H1 (cell line): Measurements from ENCODE around the gene ZNF219. TPM values are rescaled to one million over a fixed set of nuclear protein-coding genes. Genes with fewer than 3 reads are reported as not detected.

Experiments
- BACH1 ChIP-seq: IDR thresholded peaks from 2 replicates; pipeline ENCODE4 v1.6.1; 2012; ENCODE audit warnings: low read length, improper control_type of control experiment
- BRCA1 ChIP-seq: IDR thresholded peaks from 2 replicates; pipeline ENCODE4 v1.6.1; 2012; ENCODE audit warnings: low read depth, low read length, improper control_type of control experiment
- CHD7 ChIP-seq: fragments of 300-600 bp; sonication (generic); IDR thresholded peaks from 2 replicates; pipeline ENCODE4 v1.7.1; 2012; ENCODE audit warnings: low read length, moderate library complexity, mild to moderate bottlenecking, inconsistent platforms; ENCODE audit not compliant: insufficient replicate concordance
- HDAC6 ChIP-seq: IDR thresholded peaks from one replicate; pipeline ENCODE4 v1.7.1; 2012; ENCODE audit warnings: low read depth, mild to moderate bottlenecking, inconsistent platforms, low read length, moderate library complexity
- JUN ChIP-seq: IDR thresholded peaks from 2 replicates; pipeline ENCODE4 v1.6.1; 2011; ENCODE audit warnings: low read depth, mild to moderate bottlenecking, improper control_type of control experiment, low read length
- MAX ChIP-seq: IDR thresholded peaks from 2 replicates; pipeline ENCODE4 v1.6.1; 2012; ENCODE audit warnings: inconsistent platforms
- NANOG ChIP-seq: IDR thresholded peaks from 2 replicates; pipeline ENCODE4 v1.6.1; 2011; ENCODE audit warnings: low read length, low read depth, mild to moderate bottlenecking, inconsistent platforms; ENCODE audit not compliant: insufficient read depth, poor library complexity, severe bottlenecking
- RFX5 ChIP-seq: IDR thresholded peaks from 2 replicates; pipeline ENCODE4 v1.6.1; 2011; ENCODE audit warnings: low read depth, low read length, improper control_type of control experiment, borderline replicate concordance
- SIN3A ChIP-seq, 2 experiments: IDR thresholded peaks in 1 of 2; conservative IDR thresholded peaks in 1 of 2; 2 replicates each; pipeline ENCODE4 v1.6.1; 2011 to 2012; ENCODE audit warnings: low read length in 2 of 2, improper control_type of control experiment in 1 of 2, low read depth in 1 of 2, mild to moderate bottlenecking in 1 of 2
- YY1 ChIP-seq: IDR thresholded peaks from 2 replicates; pipeline ENCODE4 v1.6.1; 2011; ENCODE audit warnings: low read depth, mild to moderate bottlenecking, low read length
- polyA plus RNA-seq, 7 experiments: library from polyadenylated mRNA; depleted of rRNA in 3 of 7; stranded (reverse) in 5 of 7; unstranded in 2 of 7; fragments of >200 nt in 5 of 7; fragments of 200-250 nt in 2 of 7; gene quantifications; 1 replicate in 5 of 7; 2 replicates in 1 of 7; 4 replicates in 1 of 7; pipeline versions ENCODE4 v1.2.1 to v1.2.3, GENCODE V29; 2011 to 2013; ENCODE audit warnings: missing spikeins in 2 of 7, mixed read lengths in 2 of 7
- total RNA-seq: library from RNA; stranded (reverse); fragmentation: NEBNext Ultra II Directional; extraction: Animal tissue kit (Norgen Biotek cat#: 25700); gene quantifications from 2 replicates; pipeline ENCODE4 v1.2.1, GENCODE V29; 2021

Gene ZNF219
- total and polyA plus RNA-seq, 2 of the 8 experiments (the other 6 are each of a cell fraction or from before 2014, with no cell fraction given): 113 to 160 TPM

GRCh38 chr14:21103710-21104447 is 5.4 kb upstream of the ZNF219 start (continued):
- TF ChIP-seq CHD7 (no peak), MAX (peak; percentile 55), SIN3A (conservative IDR thresholded peaks at IDR 0.05 in 1 of 2, IDR thresholded peaks at IDR 0.05 in 1 of 2; ENCODE audit: low read depth in 1 of 2, low read length in 2 of 2) (peak in 1 of 2 experiments; percentile 83; a peak in 2 of 4 replicates), HDAC6 (no peak), BRCA1 (peak; percentile 82), JUN (0 out of 2 replicates have a peak, but pooled peaks have one; percentile 42), YY1 (no peak), BACH1 (no peak), NANOG (peak; percentile 0), RFX5 (no peak)
